ENCODE measurements around the gene CCDC171. TPM values are rescaled to one million over a fixed set of nuclear protein-coding genes. Genes with fewer than 3 reads are reported as not detected.
A peak's percentile ranks its signal among the peaks of the same experiment; 100 is the strongest.
"Not testable (repeated sequence)": the region's sequence is repeated elsewhere in the genome, so short reads cannot be mapped to it uniquely, and the experiment has no call there.

CCDC171 gene
- polyA plus RNA-seq, 3 donors: 4.5 to 6.1 (median 4.5) TPM

GRCh38 chr9:15549611-15550010, 3.2 kb upstream of the CCDC171 start:
- DNase-seq (ENCODE audit: low read depth in 3 of 3, low spot score in 2 of 3): no peak

- no peak for DNase-seq (ENCODE audit: low read depth in 3 of 3, low spot score in 2 of 3)
These were observed 670 bp downstream of the CCDC171 start for GRCh38 chr9:15553528-15553898.

- DNase-seq (ENCODE audit: low read depth in 3 of 3, low spot score in 2 of 3): no peak
These were observed 17.9 kb downstream of the CCDC171 start for GRCh38 chr9:15570769-15571168.

- no peak for DNase-seq (ENCODE audit: low read depth in 3 of 3, low spot score in 2 of 3)
These were observed 19.4 kb downstream of the CCDC171 start for GRCh38 chr9:15572200-15572770.

GRCh38 chr9:15576350-15577050, 23.7 kb downstream of the CCDC171 start:
- DNase-seq (ENCODE audit: low read depth in 3 of 3, low spot score in 2 of 3): no peak

- DNase-seq (ENCODE audit: low read depth in 3 of 3, low spot score in 2 of 3): no peak
These were observed 25.9 kb downstream of the CCDC171 start for GRCh38 chr9:15578714-15579113.

GRCh38 chr9:15584379-15584778, 31.5 kb downstream of the CCDC171 start:
- DNase-seq (ENCODE audit: low read depth in 3 of 3, low spot score in 2 of 3): no peak

- no peak for DNase-seq (ENCODE audit: low read depth in 3 of 3, low spot score in 2 of 3)
These were observed 39.5 kb downstream of the CCDC171 start for GRCh38 chr9:15592317-15592716.

- DNase-seq (ENCODE audit: low read depth in 3 of 3, low spot score in 2 of 3): not testable (repeated sequence)
These were observed 40.1 kb downstream of the CCDC171 start for GRCh38 chr9:15592940-15593339.

GRCh38 chr9:15600666-15601330, 48.0 kb downstream of the CCDC171 start:
- DNase-seq (ENCODE audit: low read depth in 3 of 3, low spot score in 2 of 3): not testable (repeated sequence)

- DNase-seq (ENCODE audit: low read depth in 3 of 3, low spot score in 2 of 3): peak; percentile 31 to 41 (median 31)
These were observed 54.0 kb downstream of the CCDC171 start for GRCh38 chr9:15606643-15607472.

GRCh38 chr9:15612962-15613361, 60.1 kb downstream of the CCDC171 start:
- no peak for DNase-seq (ENCODE audit: low read depth in 3 of 3, low spot score in 2 of 3)

GRCh38 chr9:15617782-15618181, 64.9 kb downstream of the CCDC171 start:
- no peak for DNase-seq (ENCODE audit: low read depth in 3 of 3, low spot score in 2 of 3)

- no peak for DNase-seq (ENCODE audit: low read depth in 3 of 3, low spot score in 2 of 3)
These were observed 65.9 kb downstream of the CCDC171 start for GRCh38 chr9:15618540-15619331.

GRCh38 chr9:15622318-15622971, 69.6 kb downstream of the CCDC171 start:
- peak in 1 of 3 donors; percentile 43 for DNase-seq (ENCODE audit: low read depth in 3 of 3, low spot score in 2 of 3)

GRCh38 chr9:15635752-15636151, 82.9 kb downstream of the CCDC171 start:
- no peak for DNase-seq (ENCODE audit: low read depth in 3 of 3, low spot score in 2 of 3)

GRCh38 chr9:15640121-15640520, 87.3 kb downstream of the CCDC171 start:
- no peak for DNase-seq (ENCODE audit: low read depth in 3 of 3, low spot score in 2 of 3)

GRCh38 chr9:15641291-15641690, 88.4 kb downstream of the CCDC171 start:
- DNase-seq (ENCODE audit: low read depth in 3 of 3, low spot score in 2 of 3): no peak

GRCh38 chr9:15642369-15642962, 89.6 kb downstream of the CCDC171 start:
- DNase-seq (ENCODE audit: low read depth in 3 of 3, low spot score in 2 of 3): peak in 2 of 3 donors; percentile 15 to 25

All from right renal cortex interstitium (tissue), 3 donors.